Raji (cell line): ENCODE measurements around the gene UPF2.

Source experiments
- POLR2A ChIP-seq: IDR thresholded peaks from 2 replicates; pipeline ENCODE4 v1.6.1; 2011; ENCODE audit warnings: low read depth, low read length, control low read depth; ENCODE audit not compliant: insufficient read depth

UPF2 gene

GRCh38 chr10:11876805-11877590 is 165.6 kb downstream of the UPF2 start:
- no peak for TF ChIP-seq POLR2A

GRCh38 chr10:11876324-11876723 is 166.3 kb downstream of the UPF2 start:
- TF ChIP-seq POLR2A = no peak

GRCh38 chr10:11875494-11876281 is 166.9 kb downstream of the UPF2 start:
- TF ChIP-seq POLR2A = no peak

GRCh38 chr10:11874568-11875493 is 167.8 kb downstream of the UPF2 start:
- no peak for TF ChIP-seq POLR2A

GRCh38 chr10:11871466-11871865 is 171.1 kb downstream of the UPF2 start:
- TF ChIP-seq POLR2A = no peak

GRCh38 chr10:11870900-11871400 is 171.7 kb downstream of the UPF2 start:
- no peak for TF ChIP-seq POLR2A

GRCh38 chr10:11870461-11870780 is 172.2 kb downstream of the UPF2 start:
- TF ChIP-seq POLR2A = no peak
